Tibial nerve (tissue), 4 donors: ENCODE results near the gene NEO1. TPM values are rescaled to one million over a fixed set of nuclear protein-coding genes. Genes with fewer than 3 reads are reported as not detected.

Experiments used
- DNase-seq, 2 donors: peaks; one replicate each; pipeline ENCODE4 v3.0.0-alpha.2; 2019; ENCODE audit warnings: low spot score in 2 of 2
- H3K27ac ChIP-seq, 4 donors: fragments of 200-600 bp; sonication (generic) in 3 of 4; one replicate each; pipeline ENCODE4 v1.5.1; 2017 to 2019; ENCODE audit warnings: mild to moderate bottlenecking in 1 of 4
- H3K27me3 ChIP-seq, 2 donors: fragments of 200-600 bp; sonication (generic) in 1 of 2; one replicate each; pipeline versions ENCODE4 v1.5.1 to v1.6.0; 2017 to 2019
- H3K36me3 ChIP-seq, 3 donors: fragments of 200-600 bp; sonication (generic); one replicate each; pipeline ENCODE4 v1.5.1; 2018 to 2019
- H3K4me1 ChIP-seq, 4 donors: fragments of 200-600 bp; sonication (generic) in 3 of 4; one replicate each; pipeline ENCODE4 v1.5.1; 2017 to 2019
- H3K4me3 ChIP-seq, 4 donors: fragments of 200-600 bp; sonication (generic) in 3 of 4; one replicate each; pipeline ENCODE4 v1.5.1; 2017 to 2019; ENCODE audit warnings: mild to moderate bottlenecking in 1 of 4, moderate library complexity in 1 of 4
- H3K9me3 ChIP-seq, 4 donors: fragments of 200-600 bp; sonication (generic) in 3 of 4; one replicate each; pipeline ENCODE4 v1.5.1; 2017 to 2019
- CTCF ChIP-seq, 5 experiments: fragments of 200-600 bp in 3 of 5; fragments of 450-650 bp in 2 of 5; sonication (generic) in 3 of 5; IDR thresholded peaks; one replicate each; pipeline ENCODE4 v1.5.1; 2016 to 2019; ENCODE audit warnings: antibody characterized with exemption in 5 of 5, mild to moderate bottlenecking in 3 of 5, moderate library complexity in 2 of 5
- EP300 ChIP-seq, 2 donors: sonication (generic); formaldehyde crosslinking; IDR thresholded peaks; one replicate each; pipeline ENCODE4 v1.6.1; 2017; ENCODE audit warnings: antibody characterized with exemption in 2 of 2, mild to moderate bottlenecking in 1 of 2
- POLR2A ChIP-seq, 2 donors: fragments of 450-650 bp; IDR thresholded peaks; one replicate each; pipeline ENCODE4 v1.6.1; 2017; ENCODE audit warnings: antibody characterized with exemption in 2 of 2, mild to moderate bottlenecking in 2 of 2, moderate library complexity in 2 of 2
- whole genome bisulfite sequencing, 2 donors: methylation state at CpG; one replicate each; pipeline ENCODE4 v1.1.5; 2018; 5-methylcytosine and 5-hydroxymethylcytosine counted together
- total RNA-seq, 4 donors: library from RNA; depleted of rRNA; stranded (reverse); fragments of >200 nt; gene quantifications; one replicate each; pipeline ENCODE4 v1.1.0, GENCODE V29; 2016

Gene NEO1
- total RNA-seq, 4 donors from 2014 or later = 18.6 to 48.3 (median 41.4) TPM

GRCh38 chr15:73176598-73176997 lies 124.3 kb downstream of the NEO1 start:
- DNase-seq = no peak
- Histone ChIP-seq H3K36me3 (peaks cover 0 to 30% (median 0%) of the 10 kb centered on the region in 3 donors), H3K27me3 (no peaks in the 10 kb centered on the region), H3K4me3 (no peak overlapping the region), H3K27ac (no peak overlapping the region), H3K4me1 (no peaks in the 10 kb centered on the region), H3K9me3 (no peaks in the 10 kb centered on the region)
- TF ChIP-seq POLR2A (IDR thresholded peaks at IDR 0.05) (no peak), EP300 (IDR thresholded peaks at IDR 0.05) (no peak), CTCF (IDR thresholded peaks at IDR 0.05) (no peak)
- WGBS, 2 donors = 91 to 95% methylated on average over 2 of the region's 2 CpGs

GRCh38 chr15:73183071-73183470 lies 130.8 kb downstream of the NEO1 start:
- no peak for TF ChIP-seq EP300 (IDR thresholded peaks at IDR 0.05)
- peaks cover 0 to 11% (median 0%) of the 10 kb centered on the region in 4 donors for H3K9me3 ChIP-seq

GRCh38 chr15:73190189-73190601 lies 137.9 kb downstream of the NEO1 start:
- TF ChIP-seq POLR2A (IDR thresholded peaks at IDR 0.05) (no peak), EP300 (IDR thresholded peaks at IDR 0.05) (peak in 1 of 2 donors; percentile 15)
- Histone ChIP-seq H3K9me3 (peaks cover 0 to 10% (median 0%) of the 10 kb centered on the region in 4 donors), H3K27ac (no peak overlapping the region), H3K4me3 (no peak overlapping the region), H3K36me3 (peaks cover 0 to 13% (median 0%) of the 10 kb centered on the region in 3 donors), H3K27me3 (no peaks in the 10 kb centered on the region), H3K4me1 (peaks cover 0 to 15% (median 3%) of the 10 kb centered on the region in 4 donors)
- 46 to 49% methylated on average over 2 of the region's 2 CpGs for WGBS, 2 donors
- DNase-seq = no peak

More at GRCh38 chr15:73183071-73183470, 130.8 kb downstream of the NEO1 start:
- WGBS, 2 donors = 79 to 81% methylated on average over 3 of the region's 3 CpGs
- Histone ChIP-seq H3K36me3 (peaks cover 0 to 62% (median 0%) of the 10 kb centered on the region in 3 donors), H3K4me3 (no peak overlapping the region), H3K27ac (no peak overlapping the region), H3K4me1 (no peaks in the 10 kb centered on the region), H3K27me3 (no peaks in the 10 kb centered on the region)
- DNase-seq = no peak

GRCh38 chr15:73195166-73195565 lies 142.9 kb downstream of the NEO1 start:
- DNase-seq = no peak
- 98 to 100% methylated on average over 1 of the region's 1 CpG for WGBS, 2 donors

GRCh38 chr15:73196113-73196512 lies 143.8 kb downstream of the NEO1 start:
- 59 to 63% methylated on average over 2 of the region's 2 CpGs for WGBS, 2 donors
- no peak overlapping the region for H3K4me3 ChIP-seq
- TF ChIP-seq EP300 (IDR thresholded peaks at IDR 0.05) = no peak
- TF ChIP-seq CTCF (IDR thresholded peaks at IDR 0.05) = no peak
- TF ChIP-seq POLR2A (IDR thresholded peaks at IDR 0.05) = no peak
- peaks cover 0 to 5% (median 0%) of the 10 kb centered on the region in 3 donors for H3K36me3 ChIP-seq
- H3K27ac ChIP-seq = no peak overlapping the region
- peaks cover 0 to 2% (median 0%) of the 10 kb centered on the region in 4 donors for H3K9me3 ChIP-seq
- DNase-seq = no peak
- no peaks in the 10 kb centered on the region for H3K4me1 ChIP-seq
- no peaks in the 10 kb centered on the region for H3K27me3 ChIP-seq

More at GRCh38 chr15:73195166-73195565, 142.9 kb downstream of the NEO1 start:
- no peak for TF ChIP-seq POLR2A (IDR thresholded peaks at IDR 0.05)
- no peak for TF ChIP-seq CTCF (IDR thresholded peaks at IDR 0.05)
- no peak for TF ChIP-seq EP300 (IDR thresholded peaks at IDR 0.05)
- no peak overlapping the region for H3K4me3 ChIP-seq
- H3K27me3 ChIP-seq = no peaks in the 10 kb centered on the region
- H3K9me3 ChIP-seq = no peaks in the 10 kb centered on the region
- peaks cover 0 to 7% (median under 1%) of the 10 kb centered on the region in 4 donors for H3K4me1 ChIP-seq
- peaks cover 0 to 5% (median 0%) of the 10 kb centered on the region in 3 donors for H3K36me3 ChIP-seq
- H3K27ac ChIP-seq = no peak overlapping the region

GRCh38 chr15:73200339-73200738 lies 148.1 kb downstream of the NEO1 start:
- 89 to 96% methylated on average over 2 of the region's 2 CpGs for WGBS, 2 donors
- Histone ChIP-seq H3K4me3 (no peak overlapping the region), H3K9me3 (peaks cover 0 to 12% (median 0%) of the 10 kb centered on the region in 4 donors), H3K36me3 (peaks cover 0 to 19% (median 0%) of the 10 kb centered on the region in 3 donors), H3K27ac (no peak overlapping the region), H3K4me1 (no peaks in the 10 kb centered on the region), H3K27me3 (no peaks in the 10 kb centered on the region)
- no peak for TF ChIP-seq POLR2A (IDR thresholded peaks at IDR 0.05)
- no peak for TF ChIP-seq EP300 (IDR thresholded peaks at IDR 0.05)
- no peak for TF ChIP-seq CTCF (IDR thresholded peaks at IDR 0.05)
- no peak for DNase-seq
